NB4 (cell line): Measurements from ENCODE around the gene AGBL5.
A peak's percentile ranks its signal among the peaks of the same experiment; 100 is the strongest.
"Not testable (repeated sequence)": the region's sequence is repeated elsewhere in the genome, so short reads cannot be mapped to it uniquely, and the experiment has no call there.

Experiments
- DNase-seq: peaks from one replicate; pipeline ENCODE4 v3.0.0; 2010; ENCODE audit warnings: low read depth
- H3K4me3 ChIP-seq: one replicate; pipeline ENCODE4 v1.5.1; 2011; ENCODE audit warnings: mild to moderate bottlenecking, low read depth, low read length, moderate library complexity
- MYC ChIP-seq: IDR thresholded peaks from 2 replicates; pipeline ENCODE4 v1.6.1; 2011; ENCODE audit warnings: low read depth, low read length
- POLR2A ChIP-seq: IDR thresholded peaks from 2 replicates; pipeline ENCODE4 v1.6.1; 2011; ENCODE audit warnings: mild to moderate bottlenecking; ENCODE audit not compliant: insufficient read length; ENCODE audit errors: extremely low read depth
- TF ChIP-seq, protein P1 (sequence below): IDR thresholded peaks from one replicate; pipeline ENCODE4 v1.5.1; 2012; ENCODE audit warnings: low read depth, low read length
- TF ChIP-seq, protein P2 (sequence below): IDR thresholded peaks from 2 replicates; pipeline ENCODE4 v1.6.1; 2011; ENCODE audit warnings: low read depth, low read length

Gene AGBL5

GRCh38 chr2:27073782-27074181 lies 22.3 kb downstream of the AGBL5 start:
- TF ChIP-seq, protein P1, sequence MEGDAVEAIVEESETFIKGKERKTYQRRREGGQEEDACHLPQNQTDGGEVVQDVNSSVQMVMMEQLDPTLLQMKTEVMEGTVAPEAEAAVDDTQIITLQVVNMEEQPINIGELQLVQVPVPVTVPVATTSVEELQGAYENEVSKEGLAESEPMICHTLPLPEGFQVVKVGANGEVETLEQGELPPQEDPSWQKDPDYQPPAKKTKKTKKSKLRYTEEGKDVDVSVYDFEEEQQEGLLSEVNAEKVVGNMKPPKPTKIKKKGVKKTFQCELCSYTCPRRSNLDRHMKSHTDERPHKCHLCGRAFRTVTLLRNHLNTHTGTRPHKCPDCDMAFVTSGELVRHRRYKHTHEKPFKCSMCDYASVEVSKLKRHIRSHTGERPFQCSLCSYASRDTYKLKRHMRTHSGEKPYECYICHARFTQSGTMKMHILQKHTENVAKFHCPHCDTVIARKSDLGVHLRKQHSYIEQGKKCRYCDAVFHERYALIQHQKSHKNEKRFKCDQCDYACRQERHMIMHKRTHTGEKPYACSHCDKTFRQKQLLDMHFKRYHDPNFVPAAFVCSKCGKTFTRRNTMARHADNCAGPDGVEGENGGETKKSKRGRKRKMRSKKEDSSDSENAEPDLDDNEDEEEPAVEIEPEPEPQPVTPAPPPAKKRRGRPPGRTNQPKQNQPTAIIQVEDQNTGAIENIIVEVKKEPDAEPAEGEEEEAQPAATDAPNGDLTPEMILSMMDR, result no peak
- TF ChIP-seq MYC (no peak), POLR2A (no peak)
- TF ChIP-seq, protein P2, sequence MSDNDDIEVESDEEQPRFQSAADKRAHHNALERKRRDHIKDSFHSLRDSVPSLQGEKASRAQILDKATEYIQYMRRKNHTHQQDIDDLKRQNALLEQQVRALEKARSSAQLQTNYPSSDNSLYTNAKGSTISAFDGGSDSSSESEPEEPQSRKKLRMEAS, result no peak
- DNase-seq, result no peak
- H3K4me3 ChIP-seq, result no peak overlapping the region

DNA sequence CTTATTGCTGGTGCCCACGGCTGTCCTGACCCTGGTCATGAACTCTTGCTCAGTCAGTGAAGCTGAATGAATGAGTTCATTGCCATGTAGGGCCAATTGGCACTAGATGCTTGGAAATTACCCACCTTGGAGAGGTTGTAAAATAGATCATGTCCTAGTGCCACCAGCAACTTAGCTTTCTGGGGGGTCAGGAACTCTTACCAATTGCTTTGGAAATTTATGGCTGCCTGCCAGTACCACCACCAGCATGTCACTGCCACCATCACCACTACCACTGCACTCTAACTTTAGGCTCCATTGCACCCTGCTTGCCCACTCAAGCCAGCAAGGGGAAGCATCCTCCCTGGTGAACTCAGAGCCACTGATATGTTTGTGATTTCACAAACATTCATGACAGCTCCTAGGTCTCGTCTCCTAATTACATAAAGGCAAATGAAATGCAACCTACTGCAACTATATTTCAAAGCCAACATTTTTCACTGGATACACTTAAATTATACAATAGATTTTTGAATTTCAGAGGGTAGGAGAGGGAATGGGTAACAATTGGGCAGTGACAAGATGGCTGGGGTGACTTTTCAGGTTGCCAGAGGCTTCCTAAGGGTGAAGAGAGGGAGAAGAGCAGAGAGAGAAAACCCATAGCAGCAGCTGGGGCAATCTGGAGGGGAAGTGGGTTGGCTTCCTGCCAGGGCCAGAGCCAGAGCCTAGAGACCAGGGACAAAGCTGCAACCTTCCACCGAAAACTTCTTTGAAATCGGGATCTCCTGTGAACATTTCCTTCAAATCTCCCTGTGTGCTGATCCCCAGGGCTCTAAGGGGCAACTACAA lies 23.5 kb downstream of the AGBL5 start:
- H3K4me3 ChIP-seq, result no peak overlapping the region
- TF ChIP-seq MYC (no peak), POLR2A (no peak)
- TF ChIP-seq, protein P1, result no peak
- TF ChIP-seq, protein P2, result no peak
- peak; percentile 84 for DNase-seq

- H3K4me3 ChIP-seq, DNase-seq: not testable (repeated sequence)
Observed at GRCh38 chr2:27075566-27075871, 24.1 kb downstream of the AGBL5 start.

GRCh38 chr2:27076323-27076722 lies 24.9 kb downstream of the AGBL5 start:
- TF ChIP-seq MYC (no peak), POLR2A (no peak)
- TF ChIP-seq, protein P1, result no peak
- TF ChIP-seq, protein P2, result no peak

DNA sequence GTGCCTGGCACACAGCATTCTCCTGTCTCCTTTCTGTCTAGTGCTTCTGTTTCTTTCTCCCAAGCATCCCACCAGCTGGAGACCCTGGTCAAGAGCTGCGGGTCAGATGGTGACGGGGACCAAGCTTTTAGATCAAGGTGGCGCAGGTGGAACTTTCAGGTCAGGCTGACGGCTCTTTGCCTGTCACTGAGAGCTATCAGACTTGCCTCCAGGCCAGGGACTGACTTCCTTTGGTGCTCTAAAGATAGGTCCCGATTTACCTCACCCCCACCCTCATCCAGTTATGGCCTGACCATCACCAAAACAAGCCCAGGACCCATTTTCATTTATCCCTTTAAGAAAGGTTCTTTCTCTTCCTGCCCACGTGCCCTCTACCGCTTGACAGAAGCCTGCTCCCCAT lies 25.8 kb downstream of the AGBL5 start:
- DNase-seq, result no peak
- no peak overlapping the region for H3K4me3 ChIP-seq
- TF ChIP-seq, protein P1, result no peak
- no peak for TF ChIP-seq MYC
- no peak for TF ChIP-seq POLR2A
- TF ChIP-seq, protein P2, result no peak

More at GRCh38 chr2:27076323-27076722, 24.9 kb downstream of the AGBL5 start:
- no peak overlapping the region for H3K4me3 ChIP-seq
- no peak for DNase-seq

DNA sequence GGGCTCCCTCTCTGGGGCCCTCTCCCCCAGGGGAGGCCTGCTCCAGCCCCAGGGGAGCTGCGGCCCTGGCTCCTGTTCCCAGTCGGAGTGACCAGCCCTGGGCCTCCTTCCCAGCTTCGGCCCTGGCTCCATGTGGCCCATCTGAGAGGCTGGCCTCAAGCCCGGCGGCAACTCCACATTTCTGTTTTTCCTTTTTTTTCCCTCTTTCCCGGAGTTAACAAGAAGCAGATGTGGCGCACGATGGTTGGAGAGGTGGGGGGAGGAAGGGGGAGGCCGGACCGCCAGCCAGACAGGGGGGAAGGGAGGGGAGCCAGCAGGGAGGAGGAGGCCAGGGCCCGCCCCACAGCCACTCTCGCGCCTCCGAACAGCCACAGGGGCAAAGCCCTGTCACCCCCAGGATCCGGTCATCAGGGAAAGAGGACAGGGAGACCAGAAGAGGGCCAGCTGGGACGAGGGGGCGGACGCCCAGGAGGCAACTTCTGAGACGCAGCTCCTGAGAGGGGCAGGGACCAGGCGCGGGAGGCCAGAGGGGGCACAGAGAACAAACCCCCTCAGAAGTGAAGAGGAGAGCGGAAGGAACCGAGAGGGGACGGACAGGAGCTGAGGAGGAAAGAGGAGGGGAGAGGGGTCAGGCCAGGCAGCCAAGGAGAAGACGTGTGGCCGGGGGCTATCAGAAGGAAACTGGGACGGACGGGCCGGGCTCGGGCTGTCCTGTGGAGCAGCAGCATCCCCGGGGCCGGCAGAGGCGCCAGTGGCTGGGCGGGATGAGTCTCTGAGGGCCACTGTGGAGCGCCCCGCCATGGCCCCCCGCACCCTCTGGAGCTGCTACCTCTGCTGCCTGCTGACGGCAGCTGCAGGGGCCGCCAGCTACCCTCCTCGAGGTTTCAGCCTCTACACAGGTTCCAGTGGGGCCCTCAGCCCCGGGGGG lies 27.1 kb downstream of the AGBL5 start, which contains the start of gene EMILIN1:
Gene EMILIN1, plus strand, starts transcription at position 349 of the 928 bp plus-strand sequence. Its CDS starts 451 bp downstream, at position 800.
- TF ChIP-seq, protein P1, result no peak
- TF ChIP-seq POLR2A (no peak), MYC (no peak)
- TF ChIP-seq, protein P2, result no peak
- DNase-seq, result no peak
- H3K4me3 ChIP-seq, result no peak within 1 kb of the TSS
